ENCODE measurements around the gene ZNF236. TPM values are rescaled to one million over a fixed set of nuclear protein-coding genes. Genes with fewer than 3 reads are reported as not detected.

The ZNF236 gene
- total RNA-seq, 4 donors from 2014 or later, result 13.4 to 38.0 (median 15.1) TPM

- no peaks in the 10 kb centered on the region for H3K9me3 ChIP-seq
- DNase-seq (ENCODE audit: low spot score in 2 of 2), result peak; percentile 75 to 85
- WGBS, result 0% methylated on average over 23 of the region's 88 CpGs
- no peaks in the 10 kb centered on the region for H3K27me3 ChIP-seq
- H3K36me3 ChIP-seq, result no peaks in the 10 kb centered on the region
- peak overlapping the region; percentile 79 for H3K4me3 ChIP-seq
- peak overlapping the region; percentile 94 for H3K27ac ChIP-seq
- peak in 2 of 3 donors; percentile 45 to 47 for TF ChIP-seq POLR2AphosphoS5 (IDR thresholded peaks at IDR 0.05)
- no peak for TF ChIP-seq EP300 (IDR thresholded peaks at IDR 0.05)
- TF ChIP-seq POLR2A (IDR thresholded peaks at IDR 0.05), result no peak
- no peak for TF ChIP-seq CTCF (IDR thresholded peaks at IDR 0.05)
- peaks cover 38% of the 10 kb centered on the region for H3K4me1 ChIP-seq
These were observed 367 bp upstream of the ZNF236 start for GRCh38 chr18:76821875-76822505.

- Histone ChIP-seq H3K36me3 (no peaks in the 10 kb centered on the region), H3K27ac (peak overlapping the region; percentile 94), H3K4me1 (peaks cover 38% of the 10 kb centered on the region), H3K9me3 (no peaks in the 10 kb centered on the region), H3K4me3 (peak overlapping the region; percentile 79), H3K27me3 (no peaks in the 10 kb centered on the region)
- peak in 1 of 2 donors; percentile 69 for DNase-seq (ENCODE audit: low spot score in 2 of 2)
- 6% methylated on average over 24 of the region's 26 CpGs for WGBS
- TF ChIP-seq POLR2A (IDR thresholded peaks at IDR 0.05) (no peak), CTCF (IDR thresholded peaks at IDR 0.05) (no peak), EP300 (IDR thresholded peaks at IDR 0.05) (no peak), POLR2AphosphoS5 (IDR thresholded peaks at IDR 0.05) (no peak)
These were observed 793 bp downstream of the ZNF236 start for GRCh38 chr18:76823161-76823538.

- no peaks in the 10 kb centered on the region for H3K36me3 ChIP-seq
- H3K4me3 ChIP-seq, result peak overlapping the region; percentile 79
- peaks cover 38% of the 10 kb centered on the region for H3K4me1 ChIP-seq
- no peaks in the 10 kb centered on the region for H3K9me3 ChIP-seq
- TF ChIP-seq POLR2AphosphoS5 (IDR thresholded peaks at IDR 0.05) (no peak), EP300 (IDR thresholded peaks at IDR 0.05) (no peak), CTCF (IDR thresholded peaks at IDR 0.05) (peak in 1 of 2 donors; percentile 10)
- H3K27me3 ChIP-seq, result no peaks in the 10 kb centered on the region
- 49% methylated on average over 27 of the region's 28 CpGs for WGBS
- no peak for DNase-seq (ENCODE audit: low spot score in 2 of 2)
- peak overlapping the region; percentile 94 for H3K27ac ChIP-seq
These were observed 1.2 kb downstream of the ZNF236 start for GRCh38 chr18:76823587-76824011.

GRCh38 chr18:76824145-76824676 is 1.9 kb downstream of the ZNF236 start:
- TF ChIP-seq POLR2AphosphoS5 (IDR thresholded peaks at IDR 0.05), result no peak
- peak overlapping the region; percentile 94 for H3K27ac ChIP-seq
- H3K27me3 ChIP-seq, result no peaks in the 10 kb centered on the region
- H3K4me3 ChIP-seq, result peak overlapping the region; percentile 79
- peaks cover 38% of the 10 kb centered on the region for H3K4me1 ChIP-seq
- DNase-seq (ENCODE audit: low spot score in 2 of 2), result no peak
- H3K36me3 ChIP-seq, result no peaks in the 10 kb centered on the region
- 76% methylated on average over 12 of the region's 12 CpGs for WGBS
- H3K9me3 ChIP-seq, result no peaks in the 10 kb centered on the region

GRCh38 chr18:76824754-76825153 is 2.4 kb downstream of the ZNF236 start:
- H3K36me3 ChIP-seq, result no peaks in the 10 kb centered on the region
- no peak for DNase-seq (ENCODE audit: low spot score in 2 of 2)
- H3K27ac ChIP-seq, result peak overlapping the region; percentile 13
- TF ChIP-seq EP300 (IDR thresholded peaks at IDR 0.05) (no peak), CTCF (IDR thresholded peaks at IDR 0.05) (no peak), POLR2AphosphoS5 (IDR thresholded peaks at IDR 0.05) (no peak), POLR2A (IDR thresholded peaks at IDR 0.05) (no peak)
- H3K4me1 ChIP-seq, result peaks cover 34% of the 10 kb centered on the region
- no peaks in the 10 kb centered on the region for H3K27me3 ChIP-seq
- no peaks in the 10 kb centered on the region for H3K9me3 ChIP-seq
- WGBS, result 34% methylated on average over 5 of the region's 5 CpGs
- no peak overlapping the region for H3K4me3 ChIP-seq

All from suprapubic skin (tissue), 4 donors.